AG09309 (cell line): ENCODE results near the gene CNTNAP2.

ENCODE experiments used
- DNase-seq: peaks from one replicate; pipeline ENCODE4 v3.0.0-alpha.2; 2010; ENCODE audit warnings: low read depth
- H3K4me3 ChIP-seq: 2 replicates; pipeline ENCODE4 v1.5.1; 2011; ENCODE audit warnings: mild to moderate bottlenecking, low read depth, low read length, moderate library complexity; ENCODE audit not compliant: control insufficient read depth
- TF ChIP-seq, protein P1 (sequence below): IDR thresholded peaks from 2 replicates; pipeline ENCODE4 v1.5.1; 2011; ENCODE audit warnings: mild to moderate bottlenecking, low read depth, low read length, inconsistent platforms; ENCODE audit not compliant: insufficient read depth, control insufficient read depth; ENCODE audit errors: missing control alignments

The CNTNAP2 gene

DNA sequence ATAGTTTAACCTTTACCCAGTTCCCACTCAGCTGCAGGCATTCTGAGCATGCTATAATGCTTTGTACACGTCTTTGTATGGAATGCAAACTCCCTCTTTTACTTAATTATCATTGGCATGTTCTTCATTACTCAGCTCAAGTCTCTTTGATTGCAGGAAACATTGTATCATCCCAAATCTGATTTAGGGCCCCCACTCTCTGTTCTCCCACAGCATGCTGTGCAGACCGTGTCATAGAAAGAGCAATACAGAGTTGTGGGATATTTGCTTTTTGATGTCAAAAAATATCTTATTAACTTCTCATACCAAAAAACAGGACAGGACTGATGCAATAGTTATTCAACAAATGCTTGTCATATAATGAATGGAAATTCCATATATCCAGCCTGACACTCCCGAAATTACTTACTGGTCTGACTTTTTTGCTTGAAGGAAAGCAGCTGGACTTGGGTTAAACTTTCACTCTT lies 1392.5 kb downstream of the CNTNAP2 start:
- no peak for DNase-seq
- no peak overlapping the region for H3K4me3 ChIP-seq
- TF ChIP-seq, protein P1, sequence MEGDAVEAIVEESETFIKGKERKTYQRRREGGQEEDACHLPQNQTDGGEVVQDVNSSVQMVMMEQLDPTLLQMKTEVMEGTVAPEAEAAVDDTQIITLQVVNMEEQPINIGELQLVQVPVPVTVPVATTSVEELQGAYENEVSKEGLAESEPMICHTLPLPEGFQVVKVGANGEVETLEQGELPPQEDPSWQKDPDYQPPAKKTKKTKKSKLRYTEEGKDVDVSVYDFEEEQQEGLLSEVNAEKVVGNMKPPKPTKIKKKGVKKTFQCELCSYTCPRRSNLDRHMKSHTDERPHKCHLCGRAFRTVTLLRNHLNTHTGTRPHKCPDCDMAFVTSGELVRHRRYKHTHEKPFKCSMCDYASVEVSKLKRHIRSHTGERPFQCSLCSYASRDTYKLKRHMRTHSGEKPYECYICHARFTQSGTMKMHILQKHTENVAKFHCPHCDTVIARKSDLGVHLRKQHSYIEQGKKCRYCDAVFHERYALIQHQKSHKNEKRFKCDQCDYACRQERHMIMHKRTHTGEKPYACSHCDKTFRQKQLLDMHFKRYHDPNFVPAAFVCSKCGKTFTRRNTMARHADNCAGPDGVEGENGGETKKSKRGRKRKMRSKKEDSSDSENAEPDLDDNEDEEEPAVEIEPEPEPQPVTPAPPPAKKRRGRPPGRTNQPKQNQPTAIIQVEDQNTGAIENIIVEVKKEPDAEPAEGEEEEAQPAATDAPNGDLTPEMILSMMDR, result no peak

DNA sequence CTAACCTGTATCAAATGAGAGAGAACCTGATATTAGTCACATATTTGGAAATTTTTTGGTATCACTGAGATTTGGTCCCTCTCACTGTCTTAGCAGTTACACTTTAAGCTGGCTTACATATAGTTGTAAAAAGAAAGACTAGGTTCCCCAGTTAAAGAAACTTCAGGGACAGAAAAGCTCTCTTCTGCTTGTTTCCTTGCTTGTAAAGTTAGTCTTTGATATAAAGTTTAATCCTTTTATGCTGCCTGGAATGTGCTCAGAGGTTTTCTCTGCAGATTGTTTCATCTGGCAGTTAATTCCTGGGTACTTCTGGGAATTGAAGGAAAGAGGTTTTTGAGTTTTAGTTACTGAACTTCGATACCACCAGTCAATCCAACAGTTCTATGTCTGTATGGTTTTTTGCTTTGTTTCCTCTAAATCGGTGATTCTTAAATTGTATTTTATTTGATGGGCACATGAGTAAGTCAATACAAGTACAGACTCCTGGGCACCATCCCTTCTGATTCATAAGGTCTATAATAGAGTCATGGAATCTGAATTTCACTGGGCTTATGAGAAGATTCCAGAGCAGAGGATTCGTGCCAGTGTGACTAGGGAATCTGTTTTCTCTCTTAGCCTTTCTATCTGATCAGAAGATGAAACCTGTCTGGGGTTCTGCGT lies 1393.1 kb downstream of the CNTNAP2 start:
- H3K4me3 ChIP-seq, result no peak overlapping the region
- no peak for DNase-seq

DNA sequence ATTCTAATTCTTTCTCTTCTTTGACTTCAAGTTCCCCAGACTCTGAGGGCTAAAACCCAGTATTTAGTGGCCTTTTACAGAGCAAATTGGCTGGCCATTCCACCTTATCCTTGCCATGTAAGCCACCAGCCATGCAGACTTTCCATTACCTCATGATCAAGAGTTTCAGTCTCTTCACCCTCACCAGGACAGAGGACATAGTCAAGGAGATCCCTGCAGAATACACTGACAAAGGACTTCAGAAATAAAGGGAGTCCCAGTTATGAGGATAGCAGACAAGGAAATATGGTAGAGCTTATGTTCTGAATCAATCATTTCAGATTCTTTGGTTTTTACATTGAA lies 1393.6 kb downstream of the CNTNAP2 start:
- no peak for DNase-seq
- TF ChIP-seq, protein P1, result no peak
- no peak overlapping the region for H3K4me3 ChIP-seq

More for the DNA sequence above, 1393.1 kb downstream of the CNTNAP2 start:
- TF ChIP-seq, protein P1, result no peak

DNA sequence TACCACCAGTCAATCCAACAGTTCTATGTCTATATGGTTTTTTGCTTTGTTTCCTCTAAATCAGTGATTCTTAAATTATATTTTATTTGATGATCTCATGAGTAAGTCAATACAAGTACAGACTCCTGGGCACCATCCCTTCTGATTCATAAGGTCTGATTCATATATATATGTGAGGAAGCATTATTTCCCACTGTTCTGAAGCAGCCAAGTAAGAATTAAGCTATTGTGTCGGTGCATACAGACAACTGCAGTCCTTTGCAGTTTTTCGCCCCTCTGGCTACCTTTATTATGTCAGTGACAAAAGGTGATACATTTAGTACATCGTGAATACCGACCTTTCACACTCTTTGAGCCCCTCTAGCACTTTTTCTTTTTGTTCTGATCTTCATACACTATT lies 1394.3 kb downstream of the CNTNAP2 start:
- TF ChIP-seq, protein P1, result no peak
- no peak for DNase-seq
- no peak overlapping the region for H3K4me3 ChIP-seq

DNA sequence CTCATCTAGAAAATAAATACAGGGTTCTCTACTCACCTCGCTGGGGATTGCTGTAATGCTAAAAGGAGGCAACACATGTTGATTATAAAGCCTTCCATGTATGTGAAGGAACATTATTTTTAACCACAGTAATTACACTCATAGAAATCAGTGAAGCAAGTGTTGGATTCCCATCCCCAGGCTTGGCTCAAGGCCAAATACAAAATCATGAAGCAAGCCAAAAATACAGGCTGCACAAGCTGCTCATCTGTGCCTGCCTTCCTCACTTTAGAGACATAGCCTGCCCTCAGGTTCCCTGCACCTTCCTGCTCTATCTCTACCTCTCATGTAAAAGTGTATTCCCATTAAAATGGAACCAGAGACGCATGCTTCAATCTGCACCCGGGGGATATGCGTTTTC lies 1396.8 kb downstream of the CNTNAP2 start:
- DNase-seq, result no peak
- TF ChIP-seq, protein P1, result no peak
- H3K4me3 ChIP-seq, result no peak overlapping the region

DNA sequence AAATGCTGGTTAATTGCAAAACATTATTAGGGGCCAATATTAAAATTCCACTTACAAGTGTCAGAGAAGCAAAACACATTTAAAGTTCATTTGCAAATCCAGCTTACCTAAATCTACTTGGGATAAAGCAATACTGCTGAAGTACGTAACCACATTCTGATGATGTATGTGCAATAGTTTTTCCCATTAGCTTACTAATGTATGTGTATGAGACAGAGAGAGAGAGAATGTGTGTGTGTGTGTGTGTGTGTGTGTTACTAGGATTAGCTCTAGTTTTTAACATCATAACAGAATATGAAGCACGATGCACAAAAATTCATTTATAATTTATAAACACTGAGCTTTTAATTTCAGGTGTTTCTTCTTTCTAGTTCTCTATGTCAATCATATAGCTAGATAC lies 1399.8 kb downstream of the CNTNAP2 start:
- no peak for DNase-seq
- H3K4me3 ChIP-seq, result no peak overlapping the region
- TF ChIP-seq, protein P1, result no peak
